ENCODE data around the gene MREG. TPM values are rescaled to one million over a fixed set of nuclear protein-coding genes. Genes with fewer than 3 reads are reported as not detected.
A peak's percentile ranks its signal among the peaks of the same experiment; 100 is the strongest.
"Not testable (repeated sequence)": the region's sequence is repeated elsewhere in the genome, so short reads cannot be mapped to it uniquely, and the experiment has no call there.

Gene MREG
- total RNA-seq, 1 experiment from 2014 or later = 17.6 TPM

GRCh38 chr2:215961981-215962380 lies 51.4 kb downstream of the MREG start:
- DNase-seq (ENCODE audit: low read depth) = no peak

- no peak for DNase-seq (ENCODE audit: low read depth)
Observed at GRCh38 chr2:215958257-215958656, 55.1 kb downstream of the MREG start.

GRCh38 chr2:215957354-215958122 lies 55.8 kb downstream of the MREG start:
- not testable (repeated sequence) for DNase-seq (ENCODE audit: low read depth)

DNA sequence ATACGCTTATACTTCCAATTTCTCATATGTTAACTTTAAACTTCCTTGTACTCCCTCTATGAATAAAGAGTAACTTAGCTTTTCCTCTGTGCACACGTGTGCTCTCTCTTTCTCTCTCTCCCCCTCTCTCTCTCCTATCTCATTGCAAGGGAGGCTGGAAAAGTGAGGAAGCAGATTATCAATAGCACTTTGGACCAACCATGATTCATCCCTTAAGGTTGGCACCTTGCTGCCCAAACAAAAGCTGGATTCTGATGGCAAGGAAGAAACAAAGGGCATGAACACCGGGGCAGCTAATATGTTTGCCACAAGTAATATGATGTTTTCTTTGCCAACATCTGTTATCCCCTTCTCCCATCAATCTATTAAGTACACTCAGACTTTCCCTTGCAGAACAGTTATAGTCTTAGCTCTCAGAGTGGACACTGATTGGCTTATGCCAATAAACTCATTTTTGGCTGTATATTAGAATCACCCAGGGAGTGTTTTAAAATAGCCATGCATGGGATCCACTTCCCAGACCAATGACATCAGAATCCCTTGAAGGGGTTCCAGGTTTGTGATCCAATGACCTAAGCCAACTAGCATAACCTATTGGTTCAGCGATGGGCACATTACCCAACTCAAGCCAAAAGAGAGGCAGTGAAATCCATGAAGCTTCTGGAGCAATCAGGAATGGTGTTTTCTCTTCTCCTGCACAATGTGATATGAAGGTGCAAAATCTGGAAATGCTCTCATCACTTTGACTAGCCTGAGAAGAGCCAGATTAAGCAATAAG lies 60.3 kb downstream of the MREG start:
- no peak for DNase-seq (ENCODE audit: low read depth)

DNA sequence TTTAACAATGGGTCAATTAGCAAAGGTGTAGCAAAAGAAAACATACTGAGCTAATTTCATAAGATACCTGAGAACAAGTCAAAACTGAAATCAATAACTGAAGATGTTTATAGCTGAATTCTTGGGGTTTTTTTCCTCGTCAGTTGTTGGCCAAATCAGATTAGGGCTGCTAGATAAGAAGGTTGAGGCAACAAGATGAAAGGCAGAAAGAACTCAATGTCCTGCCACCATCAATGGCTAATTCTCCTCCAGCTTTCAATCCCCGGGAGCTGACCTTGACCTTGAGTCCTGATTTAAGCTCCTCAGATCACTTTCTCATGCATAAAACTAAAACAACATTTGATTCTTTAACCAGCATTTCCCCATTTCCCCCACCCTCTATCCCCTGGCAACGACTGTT lies 61.8 kb downstream of the MREG start:
- no peak for DNase-seq (ENCODE audit: low read depth)

- peak; percentile 69 for DNase-seq (ENCODE audit: low read depth)
Observed at GRCh38 chr2:215949991-215950404, 63.4 kb downstream of the MREG start.

DNA sequence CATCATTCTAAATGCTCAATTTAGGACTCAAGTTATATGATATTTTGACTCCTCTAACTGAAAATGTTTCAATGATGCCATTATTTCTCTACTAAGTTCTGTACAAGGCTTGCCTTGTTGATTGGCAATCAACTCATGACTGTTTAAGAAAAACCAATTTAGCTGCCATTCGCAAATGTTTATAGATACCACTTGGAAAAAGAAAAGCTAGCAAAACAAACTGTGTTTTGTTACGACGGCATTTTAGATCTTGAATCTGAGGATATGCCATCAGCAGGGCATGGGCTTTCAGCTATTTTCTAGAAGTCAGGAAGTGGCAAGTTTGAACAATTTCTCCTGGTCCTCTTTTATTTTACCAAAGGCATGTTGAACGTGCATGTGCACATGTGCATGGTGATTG lies 65.3 kb downstream of the MREG start:
- DNase-seq (ENCODE audit: low read depth) = no peak

DNA sequence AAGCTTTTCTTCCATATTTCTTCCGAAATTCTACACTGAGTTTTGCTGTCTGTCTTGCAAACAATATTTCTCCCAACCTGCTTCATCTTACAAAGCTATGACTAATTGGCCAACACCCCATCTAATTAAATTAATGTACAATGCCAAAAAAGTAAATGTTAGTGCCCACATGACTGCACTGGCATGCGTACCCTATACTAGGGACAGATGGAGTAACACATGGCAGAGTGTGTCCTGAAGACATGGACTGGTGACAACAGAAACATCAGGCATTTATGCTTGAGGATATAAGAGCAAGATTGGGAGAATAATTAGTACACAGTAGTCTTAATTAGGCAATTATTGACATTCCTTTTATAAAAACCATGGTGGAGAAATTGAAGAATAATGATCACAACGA lies 66.8 kb downstream of the MREG start:
- no peak for DNase-seq (ENCODE audit: low read depth)

- DNase-seq (ENCODE audit: low read depth) = no peak
Observed at GRCh38 chr2:215942194-215942593, 71.2 kb downstream of the MREG start.

GRCh38 chr2:215941726-215942125 lies 71.6 kb downstream of the MREG start:
- DNase-seq (ENCODE audit: low read depth) = no peak

- no peak for DNase-seq (ENCODE audit: low read depth)
Observed at GRCh38 chr2:215940645-215941184, 72.6 kb downstream of the MREG start.

DNA sequence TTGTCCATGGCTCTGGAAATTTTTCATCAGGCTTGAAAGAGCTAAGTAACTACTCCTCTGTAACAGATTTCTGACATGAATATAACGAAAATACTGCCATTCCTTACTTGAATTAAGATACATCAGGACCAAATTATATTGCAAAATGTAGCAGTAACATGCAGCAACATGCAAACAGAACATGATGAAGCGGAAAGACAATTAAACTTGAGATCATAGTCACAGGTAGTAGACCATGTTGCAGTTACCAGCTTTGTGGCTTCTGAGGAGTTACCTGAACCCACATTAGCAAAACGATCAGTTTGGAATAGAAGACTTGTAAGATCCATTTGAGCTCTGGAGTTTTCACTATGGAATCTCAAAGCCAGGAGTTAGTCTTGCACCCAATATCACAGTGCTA lies 76.2 kb downstream of the MREG start:
- DNase-seq (ENCODE audit: low read depth) = no peak

- DNase-seq (ENCODE audit: low read depth) = no peak
Observed at GRCh38 chr2:215933151-215933550, 80.2 kb downstream of the MREG start.

DNA sequence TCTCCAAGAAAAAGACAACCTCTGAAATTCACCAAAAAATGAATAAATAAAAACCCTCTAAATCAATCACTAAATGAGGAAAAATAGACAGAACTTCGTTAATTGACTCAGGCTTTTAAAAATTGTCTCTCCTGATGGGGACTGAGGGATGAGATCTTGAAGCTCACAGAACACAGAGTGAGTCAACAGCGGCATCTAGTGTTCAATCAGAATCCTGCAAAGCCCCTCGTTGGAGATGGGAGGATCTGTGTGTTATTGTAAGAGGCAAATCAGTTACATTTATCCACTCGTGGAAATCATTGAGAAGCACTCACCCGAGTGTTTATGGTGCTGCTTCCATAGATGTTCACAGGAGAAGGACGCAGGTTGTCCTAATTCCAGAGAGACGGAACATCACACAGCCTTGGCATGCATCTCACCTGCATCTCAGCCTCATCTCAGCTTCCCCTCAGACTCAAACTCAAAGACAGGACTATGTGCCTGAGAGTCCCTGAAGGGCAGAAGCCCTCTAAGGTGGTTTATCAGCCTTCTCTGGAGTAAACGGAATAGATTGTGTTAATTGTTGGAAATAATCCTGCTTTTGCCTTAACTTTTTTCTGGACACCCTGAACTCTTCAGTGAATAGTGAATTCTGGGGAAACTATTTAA lies 82.0 kb downstream of the MREG start:
- DNase-seq (ENCODE audit: low read depth) = peak; percentile 74

- no peak for DNase-seq (ENCODE audit: low read depth)
Observed at GRCh38 chr2:215930505-215931253, 82.7 kb downstream of the MREG start.

DNA sequence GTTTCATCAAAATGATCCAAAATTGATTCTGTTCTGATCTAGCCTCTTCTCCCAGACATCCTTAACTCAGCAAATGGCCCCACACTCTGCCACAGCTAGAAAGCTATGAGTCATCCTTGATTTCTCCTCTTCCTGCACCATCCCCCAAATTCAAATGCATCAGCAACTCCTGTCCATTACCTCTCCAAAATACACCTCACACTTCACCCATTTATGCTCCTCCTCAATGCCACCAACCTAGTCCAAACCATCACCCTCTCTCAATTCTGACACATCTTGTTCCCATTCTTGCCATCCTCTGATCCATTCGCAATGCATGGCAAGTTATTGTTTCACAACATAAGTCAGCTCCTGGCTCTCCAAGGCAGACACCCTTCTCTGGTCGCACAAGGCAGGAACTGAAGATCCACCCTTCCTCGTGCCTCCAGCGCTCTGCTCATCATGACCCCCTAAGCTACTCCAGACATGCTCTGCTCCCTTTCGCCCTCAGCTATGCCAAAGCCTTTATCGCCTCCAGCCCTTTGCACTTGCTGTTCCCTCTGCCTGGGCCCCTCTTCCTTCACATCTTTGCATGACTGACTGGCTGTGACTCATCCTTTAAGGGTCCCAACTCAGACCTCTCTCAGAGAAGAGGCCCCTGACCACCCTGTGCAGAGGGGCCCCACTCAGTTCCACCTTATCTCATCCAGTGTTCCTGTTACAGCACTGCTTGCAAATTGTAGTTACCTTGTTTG lies 83.6 kb downstream of the MREG start:
- peak; percentile 56 for DNase-seq (ENCODE audit: low read depth)

DNA sequence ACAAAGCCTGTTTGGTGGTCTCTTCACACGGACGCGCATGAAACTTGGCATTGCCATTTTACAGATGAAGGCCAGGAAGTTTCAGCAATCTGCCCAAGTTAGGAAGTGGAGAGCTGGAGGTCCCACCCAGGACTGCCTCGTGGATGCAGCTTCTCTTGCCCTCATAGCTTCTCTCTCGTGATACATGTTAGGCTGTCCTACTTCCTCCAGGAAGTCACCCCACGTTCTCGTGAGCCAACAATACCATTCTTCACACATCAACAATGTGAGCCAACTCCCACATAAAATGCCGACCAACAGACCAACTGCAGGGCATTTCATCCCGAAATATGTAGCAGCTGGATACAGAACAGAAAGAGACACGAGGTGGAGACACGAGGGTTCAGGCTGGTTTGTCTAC lies 85.3 kb downstream of the MREG start:
- DNase-seq (ENCODE audit: low read depth) = no peak

DNA sequence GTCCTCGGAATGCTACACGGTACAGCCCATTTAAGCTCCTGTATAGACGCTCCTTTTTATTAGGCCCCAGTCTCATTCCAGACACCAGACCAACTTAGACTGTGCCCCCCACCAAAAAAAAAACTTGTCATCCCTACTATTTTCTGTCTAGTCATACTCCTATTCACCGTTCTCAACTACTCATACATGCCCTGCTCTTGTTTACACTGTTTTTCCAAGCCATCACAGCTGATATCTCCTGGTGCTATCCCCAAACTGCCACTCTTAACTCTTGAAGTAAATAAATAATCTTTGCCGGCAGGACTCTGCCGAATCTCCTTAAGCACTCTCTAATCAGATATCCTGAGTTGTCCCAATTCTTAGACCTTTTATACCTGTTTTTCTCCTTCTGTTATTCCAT lies 86.4 kb downstream of the MREG start:
- not testable (repeated sequence) for DNase-seq (ENCODE audit: low read depth)

- DNase-seq (ENCODE audit: low read depth) = peak; percentile 75
Observed at GRCh38 chr2:215921895-215922294, 91.5 kb downstream of the MREG start.
